HCEC 1CT (cell line): ENCODE data around the gene DLX3.
"Not testable (repeated sequence)": the region's sequence is repeated elsewhere in the genome, so short reads cannot be mapped to it uniquely, and the experiment has no call there.

Experiments used
- DNase-seq: peaks from one replicate; pipeline ENCODE4 v3.0.0-alpha.2; 2017

The DLX3 gene

GRCh38 chr17:49995055-49995738, at the start of gene DLX3:
Gene DLX3, minus strand, starts transcription at chr17:49995224. Its CDS starts 226 bp downstream, at chr17:49994998.
- DNase-seq: peak; percentile 22

GRCh38 chr17:50044483-50044882, 49.5 kb upstream of the DLX3 start:
- no peak for DNase-seq

- DNase-seq: no peak
Observed at GRCh38 chr17:50043290-50044148, 48.5 kb upstream of the DLX3 start.

GRCh38 chr17:50042211-50042610, 47.2 kb upstream of the DLX3 start:
- DNase-seq: no peak

GRCh38 chr17:50040496-50040895, 45.5 kb upstream of the DLX3 start:
- not testable (repeated sequence) for DNase-seq

- no peak for DNase-seq
Observed at GRCh38 chr17:50039058-50039457, 44.0 kb upstream of the DLX3 start.

GRCh38 chr17:50037321-50038107, 42.5 kb upstream of the DLX3 start:
- DNase-seq: peak; percentile 93

- DNase-seq: no peak
Observed at GRCh38 chr17:50036455-50037261, 41.6 kb upstream of the DLX3 start.

- DNase-seq: no peak
Observed at GRCh38 chr17:50035945-50036344, 40.9 kb upstream of the DLX3 start.

- no peak for DNase-seq
Observed at GRCh38 chr17:50035421-50035879, 40.4 kb upstream of the DLX3 start.

GRCh38 chr17:50034498-50035364, 39.7 kb upstream of the DLX3 start:
- no peak for DNase-seq

GRCh38 chr17:50033316-50033715, 38.3 kb upstream of the DLX3 start:
- peak; percentile 57 for DNase-seq

GRCh38 chr17:50029185-50029584, 34.2 kb upstream of the DLX3 start:
- DNase-seq: no peak

GRCh38 chr17:50028736-50029120, 33.7 kb upstream of the DLX3 start:
- no peak for DNase-seq

GRCh38 chr17:50027881-50028735, 33.1 kb upstream of the DLX3 start:
- peak; percentile 25 for DNase-seq

GRCh38 chr17:50027172-50027880, 32.3 kb upstream of the DLX3 start:
- DNase-seq: peak; percentile 96

GRCh38 chr17:50026837-50027171, 31.8 kb upstream of the DLX3 start:
- peak; percentile 80 for DNase-seq

- DNase-seq: no peak
Observed at GRCh38 chr17:50026046-50026675, 31.1 kb upstream of the DLX3 start.

- DNase-seq: no peak
Observed at GRCh38 chr17:50024808-50025207, 29.8 kb upstream of the DLX3 start.
